GM21737 (cell line): Measurements from ENCODE around the gene P2RY10.
A peak's percentile ranks its signal among the peaks of the same experiment; 100 is the strongest.
"Not testable (repeated sequence)": the region's sequence is repeated elsewhere in the genome, so short reads cannot be mapped to it uniquely, and the experiment has no call there.

Source experiments
- ATAC-seq: cut with Tn5 transposase; IDR thresholded peaks from one replicate; pipeline ENCODE4 v1.9.1; 2021; ENCODE audit warnings: mild to moderate bottlenecking, moderate library complexity; ENCODE audit not compliant: unreplicated experiment

P2RY10 gene, protein sequence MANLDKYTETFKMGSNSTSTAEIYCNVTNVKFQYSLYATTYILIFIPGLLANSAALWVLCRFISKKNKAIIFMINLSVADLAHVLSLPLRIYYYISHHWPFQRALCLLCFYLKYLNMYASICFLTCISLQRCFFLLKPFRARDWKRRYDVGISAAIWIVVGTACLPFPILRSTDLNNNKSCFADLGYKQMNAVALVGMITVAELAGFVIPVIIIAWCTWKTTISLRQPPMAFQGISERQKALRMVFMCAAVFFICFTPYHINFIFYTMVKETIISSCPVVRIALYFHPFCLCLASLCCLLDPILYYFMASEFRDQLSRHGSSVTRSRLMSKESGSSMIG

DNA sequence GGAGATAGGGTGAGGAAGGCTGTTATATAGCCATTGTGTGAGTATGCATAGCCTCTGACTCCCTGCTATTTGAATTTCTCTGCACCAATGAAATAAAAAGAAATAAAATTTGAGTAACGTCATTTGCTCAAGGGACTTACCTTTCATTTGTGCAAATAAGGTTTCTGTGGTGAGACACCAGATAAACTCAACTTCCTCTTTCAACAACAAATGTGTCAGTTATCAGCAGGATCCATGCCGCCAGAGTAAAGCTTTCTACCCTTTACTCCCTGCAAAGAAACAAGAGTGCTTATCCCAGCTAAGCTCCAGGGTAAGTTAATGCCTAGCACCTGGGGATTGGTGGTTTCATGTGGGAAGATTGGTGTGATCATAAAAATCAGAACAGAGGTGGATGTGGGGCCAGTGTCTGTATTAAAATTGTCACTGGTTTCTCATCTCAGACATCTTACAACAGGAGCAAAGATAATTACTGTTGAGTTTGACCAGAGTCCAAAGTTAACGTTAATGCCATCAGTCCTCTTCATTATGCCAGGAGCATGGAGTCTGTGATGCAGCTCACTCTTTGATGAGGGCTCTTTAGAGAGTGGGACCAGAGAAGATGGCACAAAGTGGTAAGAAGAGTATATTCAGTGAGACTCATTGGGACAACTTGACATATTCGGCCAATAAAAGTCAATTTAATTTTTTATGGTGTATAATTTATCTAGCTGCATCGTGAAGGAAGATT, at the start of gene P2RY10:
P2RY10 (plus strand) TSS at position 206 of the 727 bp plus-strand sequence. CDS start 15,130 bp downstream, outside the sequence.
- peak; percentile 61 for ATAC-seq

DNA sequence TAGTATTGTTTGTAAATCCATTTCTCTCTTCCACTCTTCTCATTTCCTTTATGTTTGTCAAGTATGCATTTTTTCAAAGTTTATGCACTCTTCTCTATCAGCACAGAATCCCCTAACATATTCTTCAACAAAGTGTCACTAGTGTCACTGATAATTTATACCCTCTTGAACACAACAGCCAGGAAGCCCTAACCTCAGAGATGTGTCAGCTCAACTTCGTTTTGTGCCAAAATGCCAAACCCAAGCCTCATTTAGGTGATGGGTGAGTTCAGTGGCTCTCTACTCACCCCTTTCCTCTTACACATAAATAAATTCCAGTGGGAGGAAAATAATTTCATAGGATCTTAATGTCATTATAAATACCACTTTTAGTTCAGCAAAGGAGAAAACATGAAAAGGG, 22.4 kb upstream of the P2RY10 start:
- ATAC-seq, result no peak

DNA sequence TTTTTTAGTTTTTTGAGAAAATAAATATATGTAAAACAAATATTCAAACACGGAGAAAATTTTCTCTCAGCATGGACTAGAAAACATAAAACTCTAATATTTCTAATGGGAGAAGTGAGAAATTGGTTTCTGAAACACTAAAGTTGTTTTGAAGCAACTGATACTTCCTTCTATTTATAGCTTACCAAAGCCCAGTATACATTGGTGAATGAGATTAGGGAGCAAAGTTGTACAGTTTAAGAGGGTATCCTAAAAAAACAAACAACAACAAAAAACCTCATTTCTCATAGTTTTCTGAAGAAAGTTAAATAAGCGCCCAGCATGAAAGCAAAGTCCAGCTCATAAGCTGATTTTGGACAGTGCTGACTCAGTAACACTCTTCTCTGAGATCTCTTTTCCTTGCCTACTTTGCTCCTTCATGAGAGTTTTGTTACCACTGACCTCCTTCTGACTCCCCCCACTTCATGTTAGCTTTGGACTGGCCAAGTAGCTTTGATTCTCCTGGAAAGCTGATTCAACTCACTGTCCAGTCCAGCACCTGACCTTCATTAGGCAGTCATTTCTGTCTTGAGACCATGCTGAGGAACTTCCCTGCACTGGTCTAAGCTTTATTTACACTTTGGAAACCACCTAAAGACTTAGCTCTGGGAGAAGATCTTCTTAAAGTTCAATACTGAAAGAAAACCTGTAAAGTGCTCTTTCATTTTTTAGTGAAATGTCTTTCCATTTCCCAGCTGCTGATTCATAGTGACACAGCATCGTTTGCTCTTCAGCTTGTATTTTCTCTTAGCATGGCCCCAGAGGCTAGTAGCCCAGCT, 21.8 kb upstream of the P2RY10 start:
- peak; percentile 87 for ATAC-seq

DNA sequence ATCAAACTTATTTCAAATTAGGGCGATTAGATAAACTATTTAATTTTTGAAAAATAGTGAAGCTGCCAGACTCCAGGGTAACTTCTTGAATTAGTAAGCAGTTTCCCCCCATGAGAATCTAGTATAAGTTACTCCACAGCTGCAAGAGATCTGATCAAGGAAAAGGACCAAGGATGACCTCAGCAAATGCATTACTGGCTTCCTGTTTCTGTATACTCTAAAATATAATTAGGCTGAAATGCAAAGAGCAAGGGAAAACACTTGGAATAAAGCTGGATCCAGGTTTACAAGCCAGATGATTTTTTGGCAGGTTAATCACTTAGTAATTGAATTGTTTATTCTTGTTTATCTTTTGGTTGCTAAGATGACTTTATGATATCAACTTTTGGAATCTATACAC, 13.4 kb upstream of the P2RY10 start:
- no peak for ATAC-seq

DNA sequence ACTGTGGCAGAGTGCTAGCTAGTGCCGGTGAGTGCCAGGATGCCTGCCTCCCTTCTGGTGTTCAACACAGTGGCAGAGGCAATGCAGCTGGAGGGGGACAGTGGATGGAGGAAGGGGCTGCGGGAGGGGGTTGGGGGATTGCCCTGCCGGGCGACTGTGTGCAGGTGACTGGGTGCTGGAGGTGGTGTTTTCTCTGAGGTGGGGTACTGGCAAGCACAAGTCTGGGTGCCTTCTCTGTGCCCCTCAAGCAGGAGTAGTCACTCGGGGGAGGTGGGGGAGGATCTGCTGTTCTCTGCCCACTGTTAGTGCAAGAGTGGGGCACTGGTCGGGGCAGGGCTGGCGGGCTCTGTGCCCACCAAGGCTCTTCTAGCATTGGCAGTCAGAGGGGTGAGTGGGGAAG, 10.3 kb upstream of the P2RY10 start:
- ATAC-seq, result no peak

DNA sequence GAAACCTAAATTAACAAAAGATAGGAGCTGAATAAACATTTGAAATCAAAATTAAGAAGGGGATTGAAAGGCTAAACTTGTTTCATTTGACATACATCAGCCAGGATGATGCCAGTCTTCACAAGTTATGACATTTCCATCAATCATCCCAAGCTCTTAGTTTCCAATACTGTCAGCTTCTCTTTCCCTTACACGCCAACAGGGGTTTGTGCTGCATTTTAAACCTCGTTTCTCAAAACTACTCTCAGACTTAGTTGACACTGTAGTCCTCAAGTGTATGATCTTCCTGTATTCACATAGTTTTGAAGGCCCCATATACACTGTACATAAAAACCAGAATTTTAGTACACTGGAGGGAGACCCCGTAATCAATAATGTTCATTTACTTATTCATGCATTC, 840 bp upstream of the P2RY10 start:
- ATAC-seq, result no peak

DNA sequence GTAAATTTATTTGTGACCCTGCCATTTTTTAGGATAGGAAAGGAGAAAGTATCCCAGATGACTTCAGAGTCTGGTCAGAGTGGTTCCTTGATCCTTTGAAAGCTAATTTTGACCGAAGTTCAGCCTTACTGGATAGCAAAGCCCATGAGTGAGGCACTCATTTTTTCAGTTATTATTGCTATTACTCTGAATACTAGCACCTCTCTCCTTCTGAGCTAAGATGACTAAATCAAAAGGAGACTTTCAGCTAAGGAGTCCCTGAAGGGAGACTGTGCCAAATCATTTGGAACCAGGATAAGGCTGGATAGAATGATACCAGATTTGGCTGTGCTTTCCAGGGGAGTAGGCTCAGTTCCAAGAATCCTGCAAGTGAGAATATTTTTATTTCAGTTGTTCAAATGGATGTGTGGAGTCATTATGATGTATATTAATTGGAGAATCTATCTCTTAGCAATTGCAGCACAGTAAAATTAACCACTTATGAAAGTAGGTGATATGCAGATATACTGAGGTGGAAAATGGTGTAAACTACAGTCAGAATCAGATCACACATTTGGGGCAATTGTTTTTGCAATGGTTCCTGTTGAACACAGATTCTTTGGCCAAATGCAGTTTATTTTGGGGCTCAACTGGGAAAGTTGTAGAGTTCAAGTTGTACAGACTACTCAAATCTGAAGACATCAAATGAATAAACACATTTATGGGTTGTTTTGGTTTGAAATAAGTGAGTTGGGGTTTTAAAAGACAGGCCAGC, 1.2 kb downstream of the P2RY10 start:
- no peak for ATAC-seq

DNA sequence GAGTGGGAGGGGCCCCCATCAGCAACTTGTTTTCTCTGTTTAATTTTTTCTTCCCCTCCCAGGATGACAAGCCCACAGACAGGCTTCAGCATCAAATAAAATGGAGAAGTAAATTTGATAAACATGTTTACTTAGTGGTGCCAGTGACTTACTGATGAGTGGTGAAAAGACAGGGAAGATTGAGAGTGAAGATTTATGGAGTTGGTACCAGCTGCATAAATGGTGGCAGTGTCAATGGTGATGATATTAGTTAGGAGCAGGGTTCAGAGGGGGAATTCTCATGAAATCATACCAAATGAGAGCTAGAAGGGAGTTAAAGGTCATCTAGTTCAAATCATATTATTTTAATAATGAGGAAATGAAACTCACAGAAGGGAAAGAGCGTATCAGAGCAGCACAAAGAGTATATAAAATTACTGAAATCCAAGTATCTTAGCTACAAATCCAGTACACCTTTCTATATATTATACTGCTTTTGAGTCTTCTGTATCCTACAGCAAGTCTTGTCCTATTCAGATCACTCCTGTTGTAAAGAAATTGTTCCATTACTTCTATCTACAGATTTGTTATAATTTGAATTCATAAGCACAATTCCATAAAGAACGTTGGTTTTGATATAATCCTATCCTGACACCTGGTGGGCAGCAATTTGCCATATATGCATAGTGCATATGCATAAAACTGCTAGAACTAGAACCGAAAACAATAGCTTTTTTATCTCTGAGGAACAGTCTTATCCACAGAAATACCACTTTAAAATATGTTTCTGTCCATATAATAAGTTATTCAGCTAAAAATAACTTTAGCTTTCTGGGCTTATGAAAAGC, 5.0 kb downstream of the P2RY10 start:
- no peak for ATAC-seq

DNA sequence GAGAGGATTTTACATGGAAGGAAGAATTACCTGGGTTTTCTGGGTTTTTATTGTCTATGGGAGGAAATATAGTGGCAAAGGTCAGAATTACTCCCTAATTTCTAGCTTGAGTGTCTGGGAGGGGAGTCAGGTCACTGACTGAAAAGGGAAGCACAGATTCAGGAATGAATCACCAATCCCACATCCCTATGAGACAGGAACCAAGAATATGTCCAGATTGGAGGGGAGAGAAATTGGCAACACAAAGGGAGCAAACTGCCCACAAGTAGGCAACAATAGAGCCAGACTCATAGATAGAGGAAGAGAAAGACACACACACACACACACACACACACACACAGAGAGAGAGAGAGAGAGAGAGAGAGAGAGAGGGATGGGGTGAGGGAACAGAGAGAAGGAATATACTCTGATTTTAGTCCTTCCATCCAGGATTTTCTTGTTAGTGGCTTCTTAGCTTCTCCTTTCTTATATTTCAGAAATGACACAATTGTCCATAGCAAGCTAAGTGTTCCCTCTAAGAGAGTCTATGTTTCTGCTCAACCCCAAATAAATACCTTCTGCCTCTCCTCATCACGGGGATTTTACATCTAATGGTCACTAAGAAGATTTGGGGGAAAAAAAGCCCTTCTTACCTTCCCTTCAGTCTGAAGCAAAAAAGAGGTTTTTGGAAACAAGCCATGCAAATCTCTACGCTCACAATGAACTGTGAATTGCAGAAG, 12.0 kb downstream of the P2RY10 start:
- ATAC-seq, result no peak

DNA sequence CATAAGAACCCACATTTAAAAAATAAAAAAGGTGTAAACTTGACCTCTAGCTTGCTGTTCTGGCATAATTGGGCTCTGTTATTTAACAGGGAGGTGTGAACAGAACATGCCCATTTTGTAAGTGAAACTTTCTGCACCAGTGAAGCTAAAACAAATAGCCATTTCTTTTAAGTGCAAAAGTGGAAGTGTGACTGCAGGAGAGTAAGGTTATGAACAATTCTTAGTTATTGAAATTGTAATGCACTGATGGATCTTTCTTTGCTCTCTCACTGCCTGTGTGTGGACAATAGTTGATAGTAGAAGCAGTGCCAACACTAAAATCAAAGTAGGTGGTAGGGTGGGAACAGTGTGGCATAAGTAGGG, 12.6 kb downstream of the P2RY10 start:
- peak; percentile 82 for ATAC-seq

DNA sequence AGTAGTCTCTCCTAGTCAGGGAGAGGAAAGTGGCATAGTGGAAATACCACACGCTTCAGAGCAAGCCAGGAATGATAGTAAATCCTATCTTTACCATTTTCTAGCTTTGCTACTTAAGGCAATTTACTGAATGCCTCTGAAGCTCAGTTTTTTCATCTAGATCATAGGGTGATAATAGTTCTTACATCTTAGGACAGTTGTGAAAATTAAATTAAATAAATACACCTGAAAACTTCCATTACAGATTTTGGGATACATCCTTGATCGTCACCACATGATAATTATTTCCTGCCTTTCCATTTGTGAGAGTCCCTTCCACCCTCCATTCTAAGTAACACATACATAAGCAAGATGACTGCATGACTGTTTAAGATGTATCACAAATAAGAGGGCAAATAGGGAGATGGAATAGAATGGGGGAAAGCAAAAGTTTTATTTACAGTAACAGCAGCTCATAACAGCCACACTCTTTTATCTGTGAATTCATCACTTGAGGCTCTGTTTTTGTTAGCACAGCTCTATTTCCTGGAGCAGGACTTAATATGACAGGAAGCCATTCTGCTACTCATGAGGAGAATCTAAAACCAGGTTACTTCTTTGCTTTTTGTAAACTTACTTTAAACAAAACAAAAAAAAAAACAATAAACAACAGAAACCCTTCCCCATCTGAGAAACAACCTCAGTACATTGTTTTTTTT, 13.4 kb downstream of the P2RY10 start:
- no peak for ATAC-seq

DNA sequence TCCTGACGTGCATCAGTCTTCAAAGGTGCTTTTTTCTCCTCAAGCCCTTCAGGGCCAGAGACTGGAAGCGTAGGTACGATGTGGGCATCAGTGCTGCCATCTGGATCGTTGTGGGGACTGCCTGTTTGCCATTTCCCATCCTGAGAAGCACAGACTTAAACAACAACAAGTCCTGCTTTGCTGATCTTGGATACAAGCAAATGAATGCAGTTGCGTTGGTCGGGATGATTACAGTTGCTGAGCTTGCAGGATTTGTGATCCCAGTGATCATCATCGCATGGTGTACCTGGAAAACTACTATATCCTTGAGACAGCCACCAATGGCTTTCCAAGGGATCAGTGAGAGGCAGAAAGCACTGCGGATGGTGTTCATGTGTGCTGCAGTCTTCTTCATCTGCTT, 15.7 kb downstream of the P2RY10 start:
- no peak for ATAC-seq

DNA sequence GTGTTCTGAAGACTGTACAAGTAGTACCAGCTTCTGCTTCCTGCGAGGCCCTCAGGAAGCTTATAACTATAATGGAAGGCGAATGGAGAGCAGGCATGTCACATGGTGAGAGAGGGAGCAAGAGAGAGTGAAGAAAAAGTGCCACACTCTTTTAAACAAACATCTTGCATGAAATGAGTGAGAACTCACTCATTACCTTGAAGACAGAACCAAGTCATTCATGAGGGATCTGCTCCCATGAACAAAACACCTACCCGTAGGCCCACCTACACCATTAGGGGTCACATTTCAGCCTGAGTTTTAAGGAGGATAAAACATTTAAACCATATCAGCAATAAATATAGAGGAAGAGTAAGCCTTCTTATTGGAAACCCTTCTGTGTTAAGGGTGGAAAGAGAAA, 19.4 kb downstream of the P2RY10 start:
- no peak for ATAC-seq

DNA sequence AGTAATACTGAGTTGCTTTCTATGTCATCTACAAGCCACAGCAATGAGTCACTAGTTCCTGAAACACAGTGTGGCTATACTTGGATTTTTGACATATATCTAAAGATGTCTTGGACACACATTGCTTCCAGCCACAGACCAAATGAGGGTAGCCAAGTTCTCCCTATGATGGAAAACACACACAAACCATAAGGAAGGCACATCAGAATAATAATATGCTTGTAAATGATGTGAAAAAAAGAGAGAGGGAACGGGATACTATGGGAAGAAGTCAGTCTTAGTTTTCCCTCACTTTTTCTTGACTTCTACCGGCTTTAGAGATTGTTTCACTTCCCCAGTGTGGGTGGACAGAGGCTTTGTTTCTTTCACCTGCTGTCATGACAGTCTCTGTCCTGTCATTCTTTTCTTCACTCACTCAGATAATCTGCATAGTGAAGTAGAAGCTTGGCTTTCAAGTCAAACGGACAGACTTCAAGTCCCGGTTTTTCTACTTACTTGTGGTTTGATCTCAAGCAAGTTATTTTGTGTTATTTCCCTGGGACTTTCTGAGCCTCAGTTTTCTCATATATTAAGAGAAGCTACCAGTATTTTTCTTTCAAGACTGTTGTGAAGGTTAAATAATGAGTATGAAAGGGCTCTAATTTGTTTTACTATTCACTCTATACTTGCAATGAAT, 34.7 kb downstream of the P2RY10 start:
- ATAC-seq, result peak; percentile 97

DNA sequence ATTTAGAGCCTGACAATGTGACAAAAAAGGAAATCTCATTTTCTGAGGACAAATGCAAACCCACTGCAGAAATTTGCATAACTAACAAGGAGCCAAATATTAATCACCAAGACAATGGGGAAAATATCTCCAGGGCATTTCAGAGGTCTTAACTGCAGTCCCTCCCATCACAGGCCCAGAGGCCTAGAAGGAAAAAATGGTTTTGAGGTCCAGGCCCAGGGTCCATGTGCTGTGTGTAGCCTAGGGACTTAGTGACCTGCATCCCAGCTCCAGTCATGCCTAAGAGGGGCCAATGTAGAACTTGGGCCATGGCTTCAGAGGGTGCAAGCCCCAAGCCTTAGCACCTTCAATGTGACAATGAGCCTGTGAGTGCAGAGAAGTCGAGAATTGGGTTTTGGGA, 44.2 kb downstream of the P2RY10 start:
- no peak for ATAC-seq

DNA sequence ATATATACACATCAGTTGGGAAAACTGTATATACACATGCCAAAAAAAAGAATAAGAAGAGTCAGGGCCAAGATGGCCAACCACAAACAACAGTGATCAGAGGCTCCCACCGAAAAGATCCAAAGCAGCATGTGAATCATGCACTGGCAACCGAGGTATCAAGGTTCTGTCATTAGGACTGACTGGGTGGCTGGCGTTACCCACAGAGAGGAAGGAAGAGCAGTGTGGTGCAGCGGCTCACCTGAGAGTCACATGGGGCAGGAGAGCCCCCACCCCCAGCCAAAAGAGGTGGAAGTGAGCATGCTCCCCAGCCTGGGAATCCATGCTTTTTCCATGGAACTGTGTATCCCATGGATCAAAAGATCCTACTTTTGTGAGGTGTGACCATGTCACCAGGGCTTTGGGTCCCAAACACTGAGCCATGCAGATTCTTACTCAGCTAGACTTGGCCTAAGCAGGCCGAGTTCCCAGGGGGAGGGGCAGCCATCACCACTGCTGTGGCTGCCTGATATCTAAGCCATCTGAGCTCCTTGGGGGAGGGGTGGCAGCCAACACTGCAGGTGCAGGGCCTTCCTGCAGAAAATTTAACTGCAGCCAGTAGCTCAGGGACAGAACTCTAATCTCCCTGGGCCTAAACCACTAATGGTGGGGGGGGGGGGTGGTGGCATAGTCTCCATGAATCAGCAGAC, 52.8 kb downstream of the P2RY10 start:
- ATAC-seq, result no peak

DNA sequence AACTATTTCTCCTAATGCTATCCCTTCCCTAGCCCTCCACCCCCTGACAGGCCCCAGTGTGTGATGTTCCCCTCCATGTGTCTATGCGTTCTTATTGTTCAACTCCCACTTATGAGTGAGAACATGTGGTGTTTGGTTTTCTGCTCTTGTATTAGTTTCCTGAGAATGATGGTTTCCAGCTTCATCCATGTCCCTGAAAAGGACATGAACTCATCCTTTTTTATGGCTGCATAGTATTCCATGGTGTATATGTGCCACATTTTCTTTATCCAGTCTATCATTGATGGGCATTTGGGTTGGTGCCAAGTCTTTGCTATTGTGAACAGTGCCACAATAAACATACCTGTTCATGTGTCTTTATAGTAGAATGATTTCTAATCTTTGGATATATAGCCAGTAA, 62.3 kb downstream of the P2RY10 start:
- ATAC-seq, result not testable (repeated sequence)
